H1 (cell line): ENCODE measurements around the gene MVD. TPM values are rescaled to one million over a fixed set of nuclear protein-coding genes. Genes with fewer than 3 reads are reported as not detected.

Experiments used
- ASH2L ChIP-seq: fragments of 200-600, 300-600 bp; sonication (generic); IDR thresholded peaks from one replicate; pipeline ENCODE4 v1.7.1; 2017; ENCODE audit warnings: low read length
- ATF2 ChIP-seq: IDR thresholded peaks from 2 replicates; pipeline ENCODE4 v1.6.1; 2012; ENCODE audit warnings: low read length, inconsistent platforms
- CTCF ChIP-seq, 3 experiments: IDR thresholded peaks; 1 replicate in 2 of 3; 2 replicates in 1 of 3; pipeline versions ENCODE4 v1.5.1 to v1.6.1; 2011; ENCODE audit warnings: low read length in 3 of 3, mild to moderate bottlenecking in 3 of 3, inconsistent platforms in 2 of 3, low read depth in 1 of 3, moderate library complexity in 1 of 3; ENCODE audit not compliant: insufficient read depth in 1 of 3; ENCODE audit errors: control extremely low read depth in 1 of 3
- TCF12 ChIP-seq: IDR thresholded peaks from 2 replicates; pipeline ENCODE4 v1.6.1; 2011; ENCODE audit warnings: low read depth, mild to moderate bottlenecking, low read length
- polyA plus RNA-seq, 7 experiments: library from polyadenylated mRNA; depleted of rRNA in 3 of 7; stranded (reverse) in 5 of 7; unstranded in 2 of 7; fragments of >200 nt in 5 of 7; fragments of 200-250 nt in 2 of 7; gene quantifications; 1 replicate in 5 of 7; 2 replicates in 1 of 7; 4 replicates in 1 of 7; pipeline versions ENCODE4 v1.2.1 to v1.2.3, GENCODE V29; 2011 to 2013; ENCODE audit warnings: missing spikeins in 2 of 7, mixed read lengths in 2 of 7
- total RNA-seq: library from RNA; stranded (reverse); fragmentation: NEBNext Ultra II Directional; extraction: Animal tissue kit (Norgen Biotek cat#: 25700); gene quantifications from 2 replicates; pipeline ENCODE4 v1.2.1, GENCODE V29; 2021

MVD gene
- total and polyA plus RNA-seq, 2 of the 8 experiments (the other 6 are each of a cell fraction or from before 2014, with no cell fraction given), result 47.2 to 77.3 TPM

GRCh38 chr16:88696441-88696840 lies 33.5 kb upstream of the MVD start (continued):
- no peak for TF ChIP-seq CTCF (IDR thresholded peaks at IDR 0.05; ENCODE audit: control extremely low read depth in 1 of 3, insufficient read depth in 1 of 3, low read depth in 1 of 3, low read length in 3 of 3)
- TF ChIP-seq ATF2, result no peak
- TF ChIP-seq ASH2L, result no peak
- no peak for TF ChIP-seq TCF12
- TF ChIP-seq, all 59 proteins: peak for 0
